GM12891 (cell line): ENCODE measurements around the gene WNT10A.

ENCODE experiments used
- POLR2A ChIP-seq: IDR thresholded peaks from 2 replicates; pipeline ENCODE4 v1.6.1; 2011; ENCODE audit warnings: low read depth, low read length, control low read depth
- POLR2AphosphoS5 ChIP-seq: IDR thresholded peaks from 2 replicates; pipeline ENCODE4 v1.6.1; 2011; ENCODE audit warnings: low read depth, low read length, control low read depth

- TF ChIP-seq POLR2AphosphoS5 (no peak), POLR2A (no peak)
Observed at GRCh38 chr2:218927422-218927821, 46.8 kb downstream of the WNT10A start.
